K562 (cell line): ENCODE data around the gene DNAAF8. TPM values are rescaled to one million over a fixed set of nuclear protein-coding genes. Genes with fewer than 3 reads are reported as not detected.

Experiments
- ATAC-seq: fragments of 200-7000 bp; cut with Tn5 transposase; 3 replicates; pipeline ENCODE4 v1.9.1; 2020; ENCODE audit warnings: moderate library complexity
- BruUV-seq: library from RNA; stranded (reverse); fragments of 400-500 nt; replicated peaks from 2 replicates; lab custom pipeline; 2021; lab: Mats Ljungman, UMichigan
- CTCF ChIA-PET: fragments of 300-600 bp; formaldehyde crosslinking; extraction: SDS; loops from one replicate; lab custom pipeline; 2021; ENCODE audit warnings: low intra/inter-chr PET ratio; lab: Yijun Ruan, JAX
- POLR2A ChIA-PET: fragments of 300-600, 350-650 bp; sonication (Branson Sonifier 250); formaldehyde crosslinking; extraction: SDS; loops from one replicate; lab custom pipeline; 2021; ENCODE audit warnings: antibody characterized with exemption, inconsistent platforms; lab: Yijun Ruan, JAX
- DNase-seq, 4 experiments: peaks; one replicate each; pipeline versions ENCODE4 v3.0.0 to v3.0.0-alpha.2; 2011 to 2018; ENCODE audit warnings: low spot score in 3 of 4, mixed read lengths in 3 of 4; ENCODE audit errors: extremely low read depth in 1 of 4
- FAIRE-seq: peaks from 2 replicates; lab custom pipeline; 2011; peaks lifted over from hg19 to GRCh38; lab: Jason Lieb, UNC
- H2AFZ ChIP-seq: 2 replicates; pipeline ENCODE4 v1.6.0; 2011; ENCODE audit warnings: low read depth, low read length, control low read depth, inconsistent platforms
- H3K27ac ChIP-seq: fragments of 200-600 bp; 3 replicates; pipeline ENCODE4 v1.8.0; 2011; ENCODE audit warnings: low read depth, mild to moderate bottlenecking, control low read depth, inconsistent platforms, low read length, moderate library complexity, mixed read lengths; ENCODE audit errors: extremely low read depth
- H3K27me3 ChIP-seq, 2 experiments: fragments of 300-600 bp in 1 of 2; 2 replicates in 1 of 2; 3 replicates in 1 of 2; pipeline versions ENCODE4 v1.6.0 to v1.8.0; 2011; ENCODE audit warnings: inconsistent platforms in 2 of 2, low read length in 2 of 2, mild to moderate bottlenecking in 1 of 2, mixed read lengths in 1 of 2, moderate library complexity in 1 of 2; ENCODE audit not compliant: control insufficient read depth in 2 of 2, insufficient read depth in 2 of 2
- H3K36me3 ChIP-seq: fragments of 300-600 bp; 3 replicates; pipeline ENCODE4 v1.8.0; 2011; ENCODE audit warnings: mild to moderate bottlenecking, low read length, inconsistent platforms; ENCODE audit not compliant: control insufficient read depth, insufficient read depth
- H3K4me1 ChIP-seq, 2 experiments: fragments of 200-600 bp in 1 of 2; replicated peaks in 1 of 2; 2 replicates in 1 of 2; 3 replicates in 1 of 2; pipeline versions ENCODE4 v1.5.1 to v1.8.0; 2011; ENCODE audit warnings: inconsistent platforms in 2 of 2, low read length in 2 of 2, mild to moderate bottlenecking in 1 of 2, mixed read lengths in 1 of 2, moderate library complexity in 1 of 2; ENCODE audit not compliant: control insufficient read depth in 2 of 2, insufficient read depth in 2 of 2
- H3K4me2 ChIP-seq: 2 replicates; pipeline ENCODE4 v1.6.1; 2011; ENCODE audit warnings: low read length, control low read depth, inconsistent platforms, mixed read lengths; ENCODE audit not compliant: insufficient read depth
- H3K4me3 ChIP-seq: fragments of 200-600 bp; sonication (generic), shearing (Covaris generic); 2 replicates; pipeline ENCODE4 v1.5.1; 2016; ENCODE audit warnings: control low read depth, inconsistent platforms
- H3K79me2 ChIP-seq: fragments of 200-600 bp; 3 replicates; pipeline ENCODE4 v1.8.0; 2011; ENCODE audit warnings: low read length, inconsistent platforms; ENCODE audit not compliant: control insufficient read depth, insufficient read depth
- H3K9ac ChIP-seq, 2 experiments: 2 replicates each; pipeline versions ENCODE4 v1.6.0 to v1.6.1; 2011; ENCODE audit warnings: low read depth in 2 of 2, low read length in 2 of 2, control low read depth in 1 of 2, inconsistent platforms in 1 of 2, mild to moderate bottlenecking in 1 of 2, mixed read lengths in 1 of 2; ENCODE audit not compliant: insufficient read depth in 1 of 2
- H3K9me1 ChIP-seq: one replicate; pipeline ENCODE4 v1.6.0; 2011; ENCODE audit warnings: inconsistent platforms, mild to moderate bottlenecking, low read length, moderate library complexity; ENCODE audit not compliant: control insufficient read depth, insufficient read depth
- H3K9me3 ChIP-seq: replicated peaks from 2 replicates; pipeline ENCODE4 v1.5.1; 2011; ENCODE audit warnings: low read depth, low read length, inconsistent platforms; ENCODE audit not compliant: control insufficient read depth, insufficient read depth
- H4K20me1 ChIP-seq: replicated peaks from 2 replicates; pipeline ENCODE4 v1.6.1; 2011; ENCODE audit warnings: low read length, inconsistent platforms, mixed read lengths; ENCODE audit not compliant: control insufficient read depth, insufficient read depth
- ERF ChIP-seq: fragments of 450-650 bp; formaldehyde crosslinking; IDR thresholded peaks from 2 replicates; pipeline ENCODE4 v1.4.0; 2020; ENCODE audit warnings: mild to moderate bottlenecking, mixed read lengths
- GATAD2A ChIP-seq: fragments of 450-650 bp; IDR thresholded peaks from 2 replicates; pipeline ENCODE4 v1.6.1; 2017
- MAFG ChIP-seq: fragments of 450-650 bp; conservative IDR thresholded peaks from 2 replicates; pipeline ENCODE4 v1.6.1; 2016; ENCODE audit warnings: missing genetic modification characterization, missing compliant biosample characterization
- PHB ChIP-seq: fragments of 250-450 bp; sonication (Bioruptor Pico); IDR thresholded peaks from 2 replicates; pipeline ENCODE4 v1.5.0; 2021
- POLR3G ChIP-seq: IDR thresholded peaks from 2 replicates; pipeline ENCODE4 v1.6.1; 2011; ENCODE audit not compliant: insufficient read length, insufficient replicate concordance; ENCODE audit errors: extremely low read depth
- ZNF3 ChIP-seq: fragments of 250-450 bp; sonication (Bioruptor Pico); IDR thresholded peaks from 2 replicates; pipeline ENCODE4 v1.5.0; 2021; ENCODE audit warnings: mild to moderate bottlenecking, moderate library complexity
- ZNF347 ChIP-seq: fragments of 450-650 bp; formaldehyde crosslinking; IDR thresholded peaks from 2 replicates; pipeline ENCODE4 v1.4.0; 2020; ENCODE audit warnings: low read depth, mild to moderate bottlenecking, moderate library complexity
- ZNF561 ChIP-seq: fragments of 450-650 bp; formaldehyde crosslinking; conservative IDR thresholded peaks from 2 replicates; pipeline ENCODE4 v1.4.0; 2020; ENCODE audit warnings: mild to moderate bottlenecking, moderate library complexity
- WGBS: fragments of 100-300 bp; shearing (Covaris generic); methylation state at CpG from one replicate; pipeline ENCODE4 v1.1.6; 2016; ENCODE audit warnings: low coverage, mixed read lengths; ENCODE audit not compliant: insufficient coverage; ENCODE audit errors: missing lambda C conversion rate; 5-methylcytosine and 5-hydroxymethylcytosine counted together
- in situ Hi-C: fragments of 300-500 bp; cut with MboI; formaldehyde crosslinking; loops from 4 replicates; pipeline ENCODE4 v1.15.0; 2018; ENCODE audit warnings: inconsistent platforms, mixed read lengths
- intact Hi-C: fragments of 100-400 bp; cut with micrococcal nuclease; formaldehyde crosslinking; loops from 2 replicates; pipeline ENCODE4 v1.14.2; 2022
- polyA plus RNA-seq, 8 experiments: library from polyadenylated mRNA; depleted of rRNA in 4 of 8; stranded (reverse) in 5 of 8; unstranded in 3 of 8; fragments of >200 nt; fragmentation: Nextera tagmentation in 2 of 8; fragmentation: Illumina TruSeq in 1 of 8; extraction: Ambion mirVana in 2 of 8; extraction: Trizol in 1 of 8; gene quantifications; 2 replicates each; pipeline versions ENCODE4 v1.2.1 to v1.2.3, GENCODE V29; 2011 to 2014; ENCODE audit warnings: inconsistent platforms in 1 of 8, missing spikeins in 1 of 8
- total RNA-seq, 7 experiments: library from RNA; depleted of rRNA in 6 of 7; stranded (reverse); fragments of >200 nt in 6 of 7; fragmentation: Illumina TruSeq in 2 of 7; extraction: Trizol in 2 of 7; gene quantifications; 2 replicates each; pipeline versions ENCODE4 v1.2.1 to v1.2.3, GENCODE V29; 2011 to 2021; ENCODE audit warnings: low replicate concordance in 1 of 7
- TF ChIP-seq, protein P1 (sequence below): IDR thresholded peaks from 3 replicates; pipeline ENCODE4 v1.6.1; 2011; ENCODE audit warnings: borderline replicate concordance, mild to moderate bottlenecking, moderate library complexity; ENCODE audit not compliant: insufficient read length; ENCODE audit errors: extremely low read depth
- TF ChIP-seq, protein P2 (sequence below): fragments of 450-650 bp; IDR thresholded peaks from 2 replicates; pipeline ENCODE4 v1.6.1; 2017; ENCODE audit warnings: mild to moderate bottlenecking, moderate library complexity
- TF ChIP-seq, protein P3 (sequence below): fragments of 250-450 bp; sonication (Bioruptor Pico); IDR thresholded peaks from 2 replicates; pipeline ENCODE4 v1.8.0; 2022; ENCODE audit warnings: moderate library complexity, mild to moderate bottlenecking, inconsistent platforms
- TF ChIP-seq, protein P4 (sequence below): sonication (generic); formaldehyde crosslinking; IDR thresholded peaks from 2 replicates; pipeline ENCODE4 v1.8.0; 2022; ENCODE audit warnings: missing genetic modification reagents, mild to moderate bottlenecking, moderate library complexity, borderline replicate concordance

Gene DNAAF8
- total and polyA plus RNA-seq, 9 of the 15 experiments (the other 6 are each of a cell fraction or from before 2014, with no cell fraction given) = 0.04 to 0.12 (median 0.10) TPM; not detected in 6

DNA sequence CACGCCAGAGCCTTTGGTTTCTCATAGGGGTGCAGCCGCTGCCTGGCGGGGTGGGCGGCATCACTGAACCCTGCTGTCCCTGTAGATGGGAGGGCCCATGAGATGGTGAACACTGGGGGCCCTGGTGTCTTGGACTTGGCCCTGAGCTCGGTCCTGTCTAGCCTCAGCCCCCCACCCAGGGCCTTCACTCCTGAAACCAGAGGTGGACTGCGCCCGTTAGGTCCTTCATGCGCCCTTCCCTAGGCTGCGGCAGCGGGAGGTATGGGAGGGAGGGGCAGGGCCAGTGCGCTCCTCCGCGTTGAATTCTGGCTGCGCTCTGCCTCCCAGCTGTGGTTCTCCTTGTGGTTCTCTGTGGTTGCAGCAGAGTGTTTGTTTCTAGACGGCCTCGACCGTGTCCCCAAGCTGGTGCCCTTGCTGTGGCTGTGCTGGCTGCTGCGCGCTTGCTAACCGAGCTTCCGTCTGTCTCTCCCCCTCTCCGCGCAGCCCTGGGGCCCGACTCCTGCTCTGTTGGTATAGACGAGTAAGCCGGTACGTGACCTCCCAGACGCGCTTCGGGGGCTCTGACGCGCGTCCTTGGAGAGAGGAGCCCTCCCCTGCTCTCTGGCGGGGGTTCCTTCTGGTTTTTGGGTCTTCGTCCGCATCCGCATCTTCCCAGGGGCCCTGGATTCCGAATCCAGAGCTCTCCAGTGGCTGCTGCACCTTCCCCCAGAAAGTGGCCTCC, 48.4 kb upstream of the DNAAF8 start:
- no TSS peak for BruUV-seq
- peak overlapping the region in 1 of 2 experiments; percentile 1; a peak in 1 of 4 replicates for H3K9ac ChIP-seq
- no peak overlapping the region for H3K4me2 ChIP-seq
- no peak for ATAC-seq
- ChIA-PET CTCF (no interaction called here), POLR2A (interaction anchor here (1.3 kb wide), 1 partner anchor 10 kb away, joined by 3 read pairs; no protein-coding TSS in a partner anchor)
- WGBS = 93% methylated on average over 25 of the region's 38 CpGs
- no peaks in the 10 kb centered on the region for H3K79me2 ChIP-seq
- H3K4me1 ChIP-seq = peaks cover 0 to 39% of the 10 kb centered on the region in 2 experiments; a peak in 2 of 5 replicates
- no peaks in the 10 kb centered on the region for H3K27me3 ChIP-seq
- no peak overlapping the region for H2AFZ ChIP-seq
- no peak for DNase-seq
- H3K36me3 ChIP-seq = peaks cover 49% of the 10 kb centered on the region; the same call in 2 of the 3 replicates
- FAIRE-seq = no peak
- H3K9me1 ChIP-seq = no peaks in the 10 kb centered on the region
- in situ Hi-C loops (no loop called here), intact Hi-C loops (no loop called here)
- H4K20me1 ChIP-seq = no peaks in the 10 kb centered on the region
- no peaks in the 10 kb centered on the region for H3K9me3 ChIP-seq
- H3K4me3 ChIP-seq = no peak overlapping the region
- no peak overlapping the region for H3K27ac ChIP-seq
- TF ChIP-seq MAFG (tag) (no peak), ERF (CRISPR knock-in tag) (no peak), ZNF3 (CRISPR knock-in tag) (no peak), POLR3G (no peak), PHB (no peak), GATAD2A (no peak), ZNF347 (CRISPR knock-in tag) (no peak), ZNF561 (no peak)
- TF ChIP-seq, protein P1, sequence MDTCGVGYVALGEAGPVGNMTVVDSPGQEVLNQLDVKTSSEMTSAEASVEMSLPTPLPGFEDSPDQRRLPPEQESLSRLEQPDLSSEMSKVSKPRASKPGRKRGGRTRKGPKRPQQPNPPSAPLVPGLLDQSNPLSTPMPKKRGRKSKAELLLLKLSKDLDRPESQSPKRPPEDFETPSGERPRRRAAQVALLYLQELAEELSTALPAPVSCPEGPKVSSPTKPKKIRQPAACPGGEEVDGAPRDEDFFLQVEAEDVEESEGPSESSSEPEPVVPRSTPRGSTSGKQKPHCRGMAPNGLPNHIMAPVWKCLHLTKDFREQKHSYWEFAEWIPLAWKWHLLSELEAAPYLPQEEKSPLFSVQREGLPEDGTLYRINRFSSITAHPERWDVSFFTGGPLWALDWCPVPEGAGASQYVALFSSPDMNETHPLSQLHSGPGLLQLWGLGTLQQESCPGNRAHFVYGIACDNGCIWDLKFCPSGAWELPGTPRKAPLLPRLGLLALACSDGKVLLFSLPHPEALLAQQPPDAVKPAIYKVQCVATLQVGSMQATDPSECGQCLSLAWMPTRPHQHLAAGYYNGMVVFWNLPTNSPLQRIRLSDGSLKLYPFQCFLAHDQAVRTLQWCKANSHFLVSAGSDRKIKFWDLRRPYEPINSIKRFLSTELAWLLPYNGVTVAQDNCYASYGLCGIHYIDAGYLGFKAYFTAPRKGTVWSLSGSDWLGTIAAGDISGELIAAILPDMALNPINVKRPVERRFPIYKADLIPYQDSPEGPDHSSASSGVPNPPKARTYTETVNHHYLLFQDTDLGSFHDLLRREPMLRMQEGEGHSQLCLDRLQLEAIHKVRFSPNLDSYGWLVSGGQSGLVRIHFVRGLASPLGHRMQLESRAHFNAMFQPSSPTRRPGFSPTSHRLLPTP = no peak
- TF ChIP-seq, protein P2, sequence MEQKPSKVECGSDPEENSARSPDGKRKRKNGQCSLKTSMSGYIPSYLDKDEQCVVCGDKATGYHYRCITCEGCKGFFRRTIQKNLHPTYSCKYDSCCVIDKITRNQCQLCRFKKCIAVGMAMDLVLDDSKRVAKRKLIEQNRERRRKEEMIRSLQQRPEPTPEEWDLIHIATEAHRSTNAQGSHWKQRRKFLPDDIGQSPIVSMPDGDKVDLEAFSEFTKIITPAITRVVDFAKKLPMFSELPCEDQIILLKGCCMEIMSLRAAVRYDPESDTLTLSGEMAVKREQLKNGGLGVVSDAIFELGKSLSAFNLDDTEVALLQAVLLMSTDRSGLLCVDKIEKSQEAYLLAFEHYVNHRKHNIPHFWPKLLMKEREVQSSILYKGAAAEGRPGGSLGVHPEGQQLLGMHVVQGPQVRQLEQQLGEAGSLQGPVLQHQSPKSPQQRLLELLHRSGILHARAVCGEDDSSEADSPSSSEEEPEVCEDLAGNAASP = no peak
- TF ChIP-seq, protein P3, sequence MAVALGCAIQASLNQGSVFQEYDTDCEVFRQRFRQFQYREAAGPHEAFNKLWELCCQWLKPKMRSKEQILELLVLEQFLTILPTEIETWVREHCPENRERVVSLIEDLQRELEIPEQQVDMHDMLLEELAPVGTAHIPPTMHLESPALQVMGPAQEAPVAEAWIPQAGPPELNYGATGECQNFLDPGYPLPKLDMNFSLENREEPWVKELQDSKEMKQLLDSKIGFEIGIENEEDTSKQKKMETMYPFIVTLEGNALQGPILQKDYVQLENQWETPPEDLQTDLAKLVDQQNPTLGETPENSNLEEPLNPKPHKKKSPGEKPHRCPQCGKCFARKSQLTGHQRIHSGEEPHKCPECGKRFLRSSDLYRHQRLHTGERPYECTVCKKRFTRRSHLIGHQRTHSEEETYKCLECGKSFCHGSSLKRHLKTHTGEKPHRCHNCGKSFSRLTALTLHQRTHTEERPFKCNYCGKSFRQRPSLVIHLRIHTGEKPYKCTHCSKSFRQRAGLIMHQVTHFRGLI (CRISPR knock-in tag) = no peak
- TF ChIP-seq, protein P4, sequence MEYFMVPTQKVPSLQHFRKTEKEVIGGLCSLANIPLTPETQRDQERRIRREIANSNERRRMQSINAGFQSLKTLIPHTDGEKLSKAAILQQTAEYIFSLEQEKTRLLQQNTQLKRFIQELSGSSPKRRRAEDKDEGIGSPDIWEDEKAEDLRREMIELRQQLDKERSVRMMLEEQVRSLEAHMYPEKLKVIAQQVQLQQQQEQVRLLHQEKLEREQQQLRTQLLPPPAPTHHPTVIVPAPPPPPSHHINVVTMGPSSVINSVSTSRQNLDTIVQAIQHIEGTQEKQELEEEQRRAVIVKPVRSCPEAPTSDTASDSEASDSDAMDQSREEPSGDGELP (CRISPR knock-in tag) = no peak
